Astrocyte of the hippocampus (primary cell): Measurements from ENCODE around the gene NUDT6.
A peak's percentile ranks its signal among the peaks of the same experiment; 100 is the strongest.

ENCODE experiments used
- DNase-seq: peaks from one replicate; pipeline ENCODE4 v3.0.0; 2011; ENCODE audit warnings: low read depth, low spot score

The NUDT6 gene

GRCh38 chr4:122914292-122914904 lies 8.0 kb downstream of the NUDT6 start:
- peak; percentile 66 for DNase-seq

- DNase-seq = no peak
These were observed 9.4 kb downstream of the NUDT6 start for GRCh38 chr4:122912810-122913575.

- no peak for DNase-seq
These were observed 10.8 kb downstream of the NUDT6 start for GRCh38 chr4:122911588-122911987.

- DNase-seq = no peak
These were observed 12.7 kb downstream of the NUDT6 start for GRCh38 chr4:122909683-122910082.

- DNase-seq = no peak
These were observed 14.2 kb downstream of the NUDT6 start for GRCh38 chr4:122908223-122908622.

- DNase-seq = no peak
These were observed 15.5 kb downstream of the NUDT6 start for GRCh38 chr4:122906859-122907305.

- DNase-seq = no peak
These were observed 18.6 kb downstream of the NUDT6 start for GRCh38 chr4:122903766-122904288.

- DNase-seq = no peak
These were observed 21.0 kb downstream of the NUDT6 start for GRCh38 chr4:122901247-122902010.

- DNase-seq = no peak
These were observed 22.1 kb downstream of the NUDT6 start for GRCh38 chr4:122900314-122900713.

- DNase-seq = no peak
These were observed 22.7 kb downstream of the NUDT6 start for GRCh38 chr4:122899682-122900081.

- peak; percentile 95 for DNase-seq
These were observed 23.8 kb downstream of the NUDT6 start for GRCh38 chr4:122898370-122899150.

- DNase-seq = no peak
These were observed 26.1 kb downstream of the NUDT6 start for GRCh38 chr4:122896270-122896669.

GRCh38 chr4:122895336-122895995 lies 26.9 kb downstream of the NUDT6 start:
- DNase-seq = peak; percentile 35

GRCh38 chr4:122894827-122895226 lies 27.6 kb downstream of the NUDT6 start:
- DNase-seq = peak; percentile 40

GRCh38 chr4:122890147-122890795 lies 32.1 kb downstream of the NUDT6 start:
- peak; percentile 57 for DNase-seq

- no peak for DNase-seq
These were observed 32.7 kb downstream of the NUDT6 start for GRCh38 chr4:122889726-122890125.

GRCh38 chr4:122884499-122884898 lies 37.9 kb downstream of the NUDT6 start:
- DNase-seq = no peak

- DNase-seq = no peak
These were observed 39.3 kb downstream of the NUDT6 start for GRCh38 chr4:122882857-122883735.

GRCh38 chr4:122879001-122879400 lies 43.4 kb downstream of the NUDT6 start:
- DNase-seq = peak; percentile 41
